Small intestine (tissue), 4 donors: ENCODE measurements around the gene TBC1D19. TPM values are rescaled to one million over a fixed set of nuclear protein-coding genes. Genes with fewer than 3 reads are reported as not detected.

Experiments used
- polyA plus RNA-seq, 4 donors: library from polyadenylated mRNA; stranded (reverse) in 3 of 4; unstranded in 1 of 4; fragments of 200-250 nt in 3 of 4; fragments of 120-200 nt in 1 of 4; gene quantifications; one replicate each; pipeline versions ENCODE4 v1.2.1 to v1.2.3, GENCODE V29; 2013
- donor health status: healthy with polysubstance abuse.
- donor health status: Bipolar disorder and iron deficiency.
- donor health status: healthy.

Gene TBC1D19
- polyA plus RNA-seq, 4 donors = 1.1 to 7.4 (median 2.1) TPM; not detected in 1

Other genes with a start within 250 kb of the TBC1D19 start
- under 1 TPM in 1 of 4 donors, not detected in 3; 0.18 TPM for gene CCKAR, start 93.6 kb upstream of the TBC1D19 start, polyA plus RNA-seq